RWPE2 (cell line): ENCODE results near the gene ZNF879.
A peak's percentile ranks its signal among the peaks of the same experiment; 100 is the strongest.

Experiments used
- ATAC-seq: fragments of 200-7000 bp; cut with Tn5 transposase; 3 replicates; pipeline ENCODE4 v1.9.1; 2021; ENCODE audit warnings: low read depth
- DNase-seq: peaks from one replicate; pipeline ENCODE4 v3.0.0-alpha.2; 2020; ENCODE audit warnings: low spot score
- H3K27ac ChIP-seq: fragments of 450-650 bp; 2 replicates; pipeline ENCODE4 v1.5.1; 2017; ENCODE audit warnings: mild to moderate bottlenecking; ENCODE audit not compliant: poor library complexity, severe bottlenecking
- H3K27me3 ChIP-seq: fragments of 250-450 bp; sonication (Bioruptor Pico); 2 replicates; pipeline ENCODE4 v1.5.1; 2021; ENCODE audit warnings: mild to moderate bottlenecking, moderate library complexity; ENCODE audit not compliant: insufficient read depth, poor library complexity, severe bottlenecking
- H3K36me3 ChIP-seq: fragments of 250-450 bp; sonication (Bioruptor Pico); 2 replicates; pipeline ENCODE4 v1.5.1; 2020; ENCODE audit warnings: low read depth, mild to moderate bottlenecking, moderate library complexity
- H3K4me1 ChIP-seq: fragments of 250-450 bp; sonication (Bioruptor Pico); 2 replicates; pipeline ENCODE4 v1.5.1; 2021; ENCODE audit warnings: mild to moderate bottlenecking, moderate library complexity; ENCODE audit not compliant: insufficient read depth, poor library complexity, severe bottlenecking
- H3K4me3 ChIP-seq: fragments of 250-450 bp; sonication (Bioruptor Pico); 2 replicates; pipeline ENCODE4 v1.5.1; 2021; ENCODE audit warnings: mild to moderate bottlenecking, moderate library complexity; ENCODE audit not compliant: severe bottlenecking
- H3K9me3 ChIP-seq: fragments of 250-450 bp; sonication (Bioruptor Pico); 2 replicates; pipeline ENCODE4 v1.5.1; 2021; ENCODE audit warnings: mild to moderate bottlenecking, moderate library complexity; ENCODE audit not compliant: severe bottlenecking
- CTCF ChIP-seq: fragments of 450-650 bp; IDR thresholded peaks from one replicate; pipeline ENCODE4 v1.5.1; 2017; ENCODE audit warnings: mild to moderate bottlenecking, moderate library complexity; ENCODE audit not compliant: poor library complexity, severe bottlenecking

Gene ZNF879

DNA sequence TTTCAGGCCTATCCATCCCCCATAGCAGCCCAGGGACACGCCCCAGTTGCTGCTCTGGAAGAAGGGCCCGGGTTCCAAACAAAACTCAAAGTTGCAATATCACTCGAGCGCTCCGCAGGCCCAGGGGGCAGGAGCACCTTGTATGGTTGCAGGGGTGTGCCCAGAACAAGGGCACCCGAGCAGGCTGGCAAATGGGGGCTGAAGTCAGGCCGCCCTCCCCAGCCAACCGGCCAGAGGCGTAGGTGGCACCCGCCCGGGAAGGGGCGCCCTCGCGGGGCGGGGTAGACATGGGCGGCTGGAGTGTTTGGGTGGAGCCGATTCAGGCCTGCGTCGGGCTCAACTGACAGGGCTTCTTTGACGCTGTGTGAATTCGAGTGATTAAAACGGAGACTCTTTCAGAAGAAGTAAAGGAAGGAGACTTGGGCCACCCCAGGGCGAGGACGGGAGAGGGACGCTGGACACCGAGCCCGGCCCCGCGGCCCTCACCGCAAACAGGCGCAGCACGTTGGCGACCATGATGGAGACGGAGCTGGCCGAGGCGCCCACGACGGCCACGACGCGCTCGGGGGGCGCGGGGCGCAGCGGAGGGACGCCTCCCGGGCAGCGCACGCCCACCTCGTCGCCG lies 29.5 kb upstream of the ZNF879 start:
- peaks cover 21% of the 10 kb centered on the region for H3K27me3 ChIP-seq
- no peaks in the 10 kb centered on the region for H3K4me1 ChIP-seq
- no peak for DNase-seq
- peaks cover 21% of the 10 kb centered on the region for H3K9me3 ChIP-seq
- no peak for TF ChIP-seq CTCF
- ATAC-seq: no peak
- no peak overlapping the region for H3K27ac ChIP-seq
- no peaks in the 10 kb centered on the region for H3K36me3 ChIP-seq
- H3K4me3 ChIP-seq: no peak overlapping the region

DNA sequence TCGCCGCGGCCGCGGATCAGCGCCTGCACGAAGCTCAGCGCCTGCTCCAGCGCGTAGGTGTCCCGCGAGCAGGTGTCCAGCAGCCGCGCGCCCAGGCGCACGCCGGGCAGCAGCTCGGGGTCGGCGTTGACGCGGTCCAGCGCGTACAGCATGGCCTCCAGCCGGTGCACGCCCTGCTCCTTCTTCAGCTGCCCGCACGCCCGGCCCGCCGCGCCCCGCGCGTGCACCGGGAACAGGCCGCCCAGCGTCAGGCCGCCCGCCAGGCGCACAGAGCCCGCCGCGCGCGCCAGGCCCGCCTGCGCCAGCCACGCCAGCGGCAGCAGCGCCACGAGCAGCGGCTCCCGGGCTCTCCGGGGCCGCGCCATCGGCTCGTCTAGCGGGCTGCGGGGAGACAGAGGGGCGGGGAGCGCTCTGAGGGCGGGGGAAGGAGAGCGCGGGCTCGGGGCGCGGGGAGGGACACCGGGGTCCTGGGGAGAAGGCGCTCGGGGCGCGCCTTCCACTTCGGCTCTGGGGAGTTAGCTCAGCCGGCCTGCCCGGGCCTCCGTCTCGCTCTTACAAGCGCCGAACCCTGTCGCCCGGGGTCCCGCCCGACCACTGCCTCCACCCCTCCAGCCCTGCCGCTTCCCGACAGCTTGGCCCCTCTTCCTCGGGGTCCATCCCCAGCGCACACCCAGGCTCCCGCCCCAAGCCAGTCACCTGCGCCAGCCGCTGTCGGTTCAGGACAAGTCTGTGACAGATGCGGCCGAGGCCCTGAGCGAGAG lies 28.8 kb upstream of the ZNF879 start, which contains the start of gene GRM6:
Gene GRM6 (minus strand): TSS at position 741 of the 761 bp plus-strand sequence. CDS start 376 bp downstream, at position 365.
- Histone ChIP-seq H3K4me1 (no peaks in the 10 kb centered on the region), H3K9me3 (peaks cover 16% of the 10 kb centered on the region), H3K4me3 (no peak within 1 kb of the TSS), H3K36me3 (no peaks in the 10 kb centered on the region), H3K27ac (no peak within 1 kb of the TSS), H3K27me3 (peaks cover 21% of the 10 kb centered on the region)
- DNase-seq (peak; percentile 69), ATAC-seq (no peak)
- TF ChIP-seq CTCF: no peak

DNA sequence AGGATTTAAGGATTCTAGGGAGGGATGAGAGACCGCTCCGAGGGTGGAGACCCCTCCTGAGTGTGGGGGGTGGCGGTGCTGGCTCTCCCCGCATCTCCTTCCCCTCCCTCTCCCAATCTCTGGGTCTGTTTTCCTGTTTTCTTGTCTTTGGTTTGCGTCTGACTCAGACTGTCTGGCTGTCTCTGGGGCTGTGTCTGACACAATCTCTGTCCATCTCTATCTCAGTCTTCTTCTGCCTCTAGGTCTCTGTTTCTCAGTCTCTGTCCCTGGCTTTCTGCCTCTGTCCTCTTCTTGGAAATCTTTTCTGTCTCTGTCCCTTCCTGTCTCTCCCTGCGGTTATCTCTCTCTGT lies 28.3 kb upstream of the ZNF879 start:
- Histone ChIP-seq H3K36me3 (no peaks in the 10 kb centered on the region), H3K4me3 (no peak overlapping the region), H3K27ac (no peak overlapping the region), H3K27me3 (peaks cover 21% of the 10 kb centered on the region), H3K4me1 (no peaks in the 10 kb centered on the region), H3K9me3 (peaks cover 11% of the 10 kb centered on the region)
- no peak for TF ChIP-seq CTCF
- DNase-seq (no peak), ATAC-seq (no peak)

DNA sequence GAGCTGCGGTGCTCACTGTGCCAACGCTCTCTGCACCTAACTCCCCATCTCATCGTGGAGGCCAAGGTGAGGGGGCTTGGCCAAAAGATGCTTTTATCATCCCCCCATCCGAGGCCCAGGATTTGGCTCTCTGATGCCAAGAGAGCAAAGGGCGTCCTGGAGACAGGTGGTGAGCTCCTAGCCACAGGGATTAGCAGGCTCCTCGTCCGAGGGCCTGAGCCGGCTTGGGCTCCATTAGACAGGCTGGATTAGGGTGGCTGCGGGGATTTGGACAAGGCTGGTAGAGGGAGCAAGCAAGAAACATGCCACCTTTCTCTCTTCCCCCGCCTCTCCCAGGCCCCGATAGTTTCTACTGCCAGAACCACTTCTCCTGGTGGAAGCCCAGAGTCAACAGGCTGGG lies 27.4 kb upstream of the ZNF879 start:
- H3K4me1 ChIP-seq: no peaks in the 10 kb centered on the region
- H3K27me3 ChIP-seq: peaks cover 21% of the 10 kb centered on the region
- H3K27ac ChIP-seq: no peak overlapping the region
- ATAC-seq (no peak), DNase-seq (no peak)
- TF ChIP-seq CTCF: no peak
- no peaks in the 10 kb centered on the region for H3K36me3 ChIP-seq
- no peak overlapping the region for H3K4me3 ChIP-seq
- peaks cover 11% of the 10 kb centered on the region for H3K9me3 ChIP-seq

GRCh38 chr5:178997191-178997590 lies 26.4 kb upstream of the ZNF879 start:
- Histone ChIP-seq H3K36me3 (no peaks in the 10 kb centered on the region), H3K4me1 (no peaks in the 10 kb centered on the region), H3K9me3 (peaks cover 6% of the 10 kb centered on the region), H3K4me3 (no peak overlapping the region), H3K27ac (no peak overlapping the region), H3K27me3 (peaks cover 21% of the 10 kb centered on the region)
- no peak for ATAC-seq
- TF ChIP-seq CTCF: no peak
- no peak for DNase-seq
